Medulla oblongata (tissue), 1 donor: ENCODE measurements around the gene PDE8B.

Experiments used
- DNase-seq: peaks from one replicate; pipeline ENCODE4 v3.0.0-alpha.2; 2015; ENCODE audit errors: extremely low spot score

Gene PDE8B

DNA sequence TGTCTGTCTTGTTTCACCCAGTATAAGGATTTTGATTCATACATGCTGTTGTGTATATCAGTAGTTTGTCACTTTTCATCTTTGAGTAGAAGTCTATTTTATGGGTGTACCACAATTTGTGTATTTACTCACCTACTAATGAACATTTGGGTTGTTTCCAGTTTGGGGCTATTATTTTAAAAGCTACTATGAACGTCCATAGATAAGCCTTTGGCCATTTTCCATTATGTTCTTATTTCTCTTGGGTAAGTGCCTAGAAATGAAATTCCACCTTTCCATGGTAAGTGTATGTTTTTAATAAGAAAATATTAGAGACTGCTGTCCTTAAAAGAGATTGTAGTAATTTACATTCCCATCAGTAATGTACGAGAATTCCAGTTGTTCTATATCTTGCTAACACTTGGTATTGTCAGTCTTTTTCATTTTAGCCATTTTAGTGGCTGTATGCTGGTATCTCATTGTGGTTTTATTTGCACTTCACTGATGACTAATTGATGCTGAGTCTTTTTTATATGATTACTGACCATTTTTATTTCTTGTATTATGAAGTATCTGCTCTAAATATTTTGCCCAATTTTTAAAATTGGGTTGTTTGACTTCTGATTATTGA, 17.9 kb upstream of the PDE8B start:
- DNase-seq: no peak

DNA sequence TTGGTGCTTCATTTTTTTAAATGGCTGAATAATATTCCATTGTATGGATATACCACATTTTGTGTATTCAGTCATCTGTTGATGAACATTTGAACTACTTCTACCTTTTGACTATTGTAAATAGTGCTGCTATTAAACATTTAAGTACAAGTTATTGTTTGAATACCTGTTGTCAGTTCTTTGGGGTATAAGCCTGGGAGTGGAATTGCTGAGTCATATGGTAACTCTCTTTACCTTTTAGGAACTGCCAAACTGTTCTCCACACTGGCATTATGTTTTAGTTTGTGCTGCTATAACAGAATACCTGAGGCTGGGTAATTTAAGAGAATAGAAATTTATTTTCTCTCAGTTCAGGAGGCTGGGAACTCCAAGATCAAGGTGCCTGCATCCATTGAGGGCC, 15.7 kb upstream of the PDE8B start:
- DNase-seq: no peak

DNA sequence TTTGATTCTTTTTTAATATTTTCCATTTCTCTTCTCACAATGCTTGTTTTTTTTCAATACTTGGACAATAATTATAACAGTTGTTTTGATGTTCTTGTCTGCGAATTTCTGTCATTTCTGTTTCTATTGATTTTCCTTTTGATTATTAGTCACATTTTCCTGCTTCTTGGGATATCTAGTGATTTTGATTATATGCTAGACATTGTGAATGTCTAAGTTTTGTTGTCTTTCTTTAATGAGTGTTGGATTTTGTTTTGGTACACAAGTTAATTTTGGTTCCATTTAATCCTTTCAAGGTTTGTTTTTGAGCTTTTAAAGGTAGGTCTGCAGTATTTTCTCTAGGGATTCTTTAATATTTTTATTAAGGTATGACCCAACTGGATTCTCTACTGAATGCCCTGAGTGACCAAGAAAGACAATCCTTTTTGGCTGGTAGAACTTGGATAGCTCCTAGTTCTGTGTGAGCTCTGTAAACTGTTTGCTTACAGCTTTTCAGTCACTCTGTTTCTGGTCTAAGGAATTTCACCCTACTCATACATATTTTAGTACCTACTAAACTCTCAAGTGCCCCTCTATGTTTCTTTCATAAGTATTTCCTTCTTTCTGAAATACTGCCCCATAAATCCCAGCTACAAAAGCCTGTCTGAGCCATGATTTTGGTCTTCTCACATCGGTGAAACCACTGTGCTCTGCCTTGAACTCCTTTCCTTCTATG, 12.5 kb upstream of the PDE8B start:
- DNase-seq: no peak

DNA sequence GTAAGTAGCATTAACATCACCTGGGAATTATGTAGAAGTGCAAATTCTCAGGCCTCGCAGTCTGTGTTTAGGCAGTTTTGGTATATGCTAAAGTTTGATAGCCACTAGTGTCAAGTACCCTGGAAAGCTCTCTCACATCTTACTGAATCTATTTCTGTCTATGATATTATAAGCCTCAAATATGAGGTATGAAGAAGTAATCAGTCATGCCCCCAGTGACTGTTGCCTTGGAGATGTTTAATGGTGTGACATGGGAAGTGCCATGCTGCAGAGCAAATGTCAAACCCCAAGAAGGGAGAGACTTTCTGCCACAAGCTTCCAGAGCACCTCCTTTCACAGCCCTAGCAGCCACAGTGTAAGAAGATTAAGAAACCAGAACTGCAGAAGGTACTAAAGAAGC, 9.8 kb upstream of the PDE8B start:
- DNase-seq: no peak

DNA sequence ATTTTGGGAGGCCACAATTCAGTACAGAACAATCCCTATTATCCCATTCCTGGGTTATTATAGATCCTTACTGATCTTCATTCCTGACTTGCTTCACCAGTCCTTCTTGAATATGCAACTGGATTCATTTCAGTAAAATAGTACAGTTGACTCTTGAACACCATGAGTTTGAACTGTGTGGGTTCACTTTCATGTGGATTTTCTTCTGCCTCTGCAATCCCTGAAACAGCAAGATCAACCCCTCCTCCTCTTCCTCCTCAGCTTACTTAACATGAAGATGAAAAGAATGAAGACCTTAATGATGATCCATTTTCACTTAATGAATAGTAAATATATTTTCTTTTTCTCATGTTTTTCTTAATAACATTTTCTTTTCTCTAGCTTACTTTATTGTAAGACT, 8.3 kb upstream of the PDE8B start:
- no peak for DNase-seq

DNA sequence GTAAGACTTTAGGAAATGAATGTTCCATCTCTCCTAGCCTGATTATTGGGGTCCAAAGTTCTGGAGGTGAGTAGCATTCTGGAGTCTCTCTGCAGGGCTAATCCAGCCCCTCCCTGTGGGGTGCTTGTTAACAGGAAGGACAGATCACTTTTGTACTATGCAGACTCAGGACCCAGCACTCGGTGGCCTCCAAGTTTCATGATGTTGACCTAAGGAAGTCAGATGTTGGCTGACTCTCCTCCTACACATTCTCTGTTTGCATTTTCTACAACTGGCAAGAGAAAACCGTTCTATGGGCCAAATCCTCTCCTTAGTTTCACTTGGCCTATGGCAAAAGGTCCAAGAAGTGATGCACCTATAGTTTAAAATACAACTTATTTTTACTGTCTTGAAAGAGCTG, 5.5 kb upstream of the PDE8B start:
- no peak for DNase-seq

DNA sequence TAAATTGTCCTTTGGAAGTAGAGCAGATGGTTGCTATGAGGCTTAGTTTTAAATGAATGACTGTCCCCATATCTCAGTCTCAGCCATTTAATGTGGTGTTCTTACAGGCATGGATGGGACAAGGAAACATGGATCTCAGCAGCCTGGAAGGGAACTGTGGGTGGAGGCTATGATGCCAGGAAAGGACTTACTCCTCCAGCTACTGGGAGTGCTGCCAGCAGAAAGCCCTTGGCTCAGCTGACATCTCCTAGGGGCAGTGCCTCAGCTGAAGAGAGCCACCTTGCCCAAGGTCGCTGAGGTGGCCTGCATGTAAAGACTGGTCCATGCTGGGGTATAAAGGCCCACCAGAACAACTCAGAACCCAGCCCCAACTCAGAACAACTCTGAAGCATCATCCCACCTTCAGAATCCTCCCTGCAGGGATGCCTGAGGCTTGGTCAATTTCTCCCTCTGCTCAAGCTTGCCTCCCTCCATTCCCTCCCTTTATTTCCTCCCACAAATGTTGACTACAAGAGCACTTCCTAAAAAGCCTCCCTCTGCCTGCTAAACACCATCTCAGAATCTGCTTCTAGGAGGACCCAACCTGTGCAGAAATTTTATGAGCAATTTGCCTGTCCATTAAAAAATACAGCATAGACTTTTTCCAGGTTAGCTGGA, 1.8 kb upstream of the PDE8B start:
- DNase-seq: no peak

DNA sequence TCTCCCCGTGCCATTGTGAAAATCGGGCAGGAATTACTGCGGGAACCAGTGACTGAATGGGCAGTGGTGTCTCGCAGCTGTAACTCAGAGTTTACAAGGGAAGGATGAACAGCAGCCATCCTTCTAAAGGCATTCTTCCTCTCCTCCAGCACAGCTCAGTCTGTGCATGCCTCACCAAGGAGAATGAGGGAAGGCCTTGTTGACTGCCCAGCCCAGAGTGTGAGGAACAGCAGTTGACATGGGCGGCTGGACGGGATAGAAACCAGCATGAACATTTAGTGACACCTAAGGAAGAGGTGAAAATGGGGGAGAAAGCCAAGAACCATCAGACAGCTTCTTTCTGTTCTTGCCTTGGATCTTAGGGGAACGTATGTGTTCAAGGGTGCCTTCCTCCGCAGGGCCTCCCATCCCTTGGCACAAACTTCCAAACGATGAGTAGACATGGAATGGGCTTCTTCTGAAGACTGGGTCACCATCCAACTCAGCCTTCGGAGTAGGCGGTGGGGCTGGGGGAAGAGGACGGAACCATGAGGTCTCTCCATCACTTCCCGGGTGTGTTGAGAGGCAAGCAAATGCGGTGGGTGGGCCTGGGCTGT, 887 bp upstream of the PDE8B start:
- no peak for DNase-seq

DNA sequence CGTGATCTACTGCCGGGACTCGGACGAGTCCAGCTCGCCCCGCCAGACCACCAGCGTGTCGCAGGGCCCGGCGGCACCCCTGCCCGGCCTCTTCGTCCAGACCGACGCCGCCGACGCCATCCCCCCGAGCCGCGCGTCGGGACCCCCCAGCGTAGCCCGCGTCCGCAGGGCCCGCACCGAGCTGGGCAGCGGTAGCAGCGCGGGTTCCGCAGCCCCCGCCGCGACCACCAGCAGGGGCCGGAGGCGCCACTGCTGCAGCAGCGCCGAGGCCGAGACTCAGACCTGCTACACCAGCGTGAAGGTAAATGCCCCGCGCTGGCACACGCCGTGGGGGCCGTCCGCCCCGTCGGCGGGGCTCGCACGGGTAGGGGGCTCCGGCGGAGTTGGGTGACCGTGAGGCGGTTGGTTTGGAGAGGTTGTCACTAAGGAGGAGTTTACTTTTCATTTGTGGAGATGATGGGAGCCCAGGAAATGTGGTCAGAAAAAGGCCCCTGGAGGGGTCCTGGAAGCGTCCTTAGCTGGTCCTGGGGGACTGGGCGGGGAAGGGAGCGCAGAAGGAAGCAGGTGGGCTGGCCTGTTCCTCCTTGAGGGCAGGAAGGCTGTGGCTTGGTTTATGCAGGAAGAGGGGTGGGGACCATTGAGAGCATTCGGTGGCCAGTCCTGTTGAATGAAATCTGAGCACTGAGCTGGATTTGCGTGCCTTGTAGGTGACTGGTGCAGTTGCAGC, 647 bp downstream of the PDE8B start:
- DNase-seq: no peak

DNA sequence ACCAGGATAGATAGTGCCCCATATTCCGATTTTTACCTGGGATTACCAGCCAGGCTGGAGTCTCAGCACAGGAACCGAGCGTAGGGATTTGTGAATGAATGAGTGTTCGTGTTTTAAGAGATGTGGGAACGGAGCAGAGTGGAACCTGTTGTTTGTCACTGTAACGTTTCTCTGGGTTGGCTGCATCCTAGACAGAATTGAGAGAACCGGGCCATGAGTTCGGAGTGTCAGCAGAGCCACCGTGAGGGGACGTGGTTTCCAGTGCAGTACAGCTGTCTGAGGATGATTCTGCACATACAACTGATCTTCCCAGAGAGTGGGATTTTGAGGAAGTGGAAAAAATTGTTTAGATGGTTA, 1.2 kb downstream of the PDE8B start:
- DNase-seq: no peak

DNA sequence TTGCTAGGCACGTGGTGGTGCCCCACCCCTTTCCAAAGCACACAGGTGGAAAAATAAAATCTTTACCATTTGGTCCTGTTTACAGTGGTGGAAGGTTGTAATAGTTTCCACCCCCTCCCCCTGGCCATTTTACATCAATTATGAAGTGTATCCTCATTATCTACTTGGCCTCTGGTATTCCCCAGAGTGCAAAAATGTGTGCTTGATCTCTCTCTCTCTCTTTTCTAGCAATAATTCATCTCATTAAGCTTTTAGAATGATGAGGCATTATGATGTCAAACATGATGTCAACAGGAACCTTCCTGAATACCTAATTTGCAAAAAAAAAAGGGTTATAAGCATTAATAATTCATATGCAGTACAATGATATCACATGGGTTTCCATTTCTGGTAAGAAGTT, 3.1 kb downstream of the PDE8B start:
- DNase-seq: no peak

DNA sequence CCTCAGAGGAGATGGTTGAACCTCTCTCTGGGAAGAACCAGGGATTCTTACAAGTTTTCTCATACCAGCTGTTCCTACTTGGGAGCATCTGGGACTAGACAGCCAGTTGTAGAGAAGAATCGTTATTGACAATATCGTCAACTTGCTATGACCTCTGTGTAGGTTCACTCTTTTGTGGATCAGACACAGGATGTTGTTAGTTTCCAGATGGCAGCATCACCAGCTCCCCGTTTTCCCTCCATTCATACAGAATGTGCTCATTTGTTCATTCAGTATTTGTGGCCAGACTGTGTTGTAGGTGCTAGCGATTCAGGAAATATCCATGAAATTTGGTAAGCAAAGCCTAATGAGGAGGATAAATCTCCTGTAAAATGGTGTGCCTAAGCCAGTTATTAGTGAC, 3.7 kb downstream of the PDE8B start:
- no peak for DNase-seq

DNA sequence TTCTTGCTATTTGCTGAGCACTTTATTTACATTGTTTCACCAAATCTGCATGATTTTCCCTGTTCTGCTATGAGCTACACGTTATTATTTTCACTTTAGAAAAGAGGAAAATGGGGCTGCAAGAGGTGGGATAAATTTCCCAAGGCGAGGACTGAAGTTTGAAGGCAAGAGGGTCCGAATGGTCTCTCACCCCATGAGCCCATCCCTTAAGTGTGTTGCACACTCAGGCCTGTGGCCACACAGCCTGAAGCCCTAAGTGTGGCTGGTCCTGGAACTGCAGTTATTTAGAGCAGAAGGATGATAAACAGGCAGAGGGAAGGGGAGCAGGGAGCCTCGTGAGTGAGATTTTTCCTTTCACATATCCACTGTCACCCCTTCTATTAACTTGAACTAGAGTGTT, 7.8 kb downstream of the PDE8B start:
- DNase-seq: no peak

DNA sequence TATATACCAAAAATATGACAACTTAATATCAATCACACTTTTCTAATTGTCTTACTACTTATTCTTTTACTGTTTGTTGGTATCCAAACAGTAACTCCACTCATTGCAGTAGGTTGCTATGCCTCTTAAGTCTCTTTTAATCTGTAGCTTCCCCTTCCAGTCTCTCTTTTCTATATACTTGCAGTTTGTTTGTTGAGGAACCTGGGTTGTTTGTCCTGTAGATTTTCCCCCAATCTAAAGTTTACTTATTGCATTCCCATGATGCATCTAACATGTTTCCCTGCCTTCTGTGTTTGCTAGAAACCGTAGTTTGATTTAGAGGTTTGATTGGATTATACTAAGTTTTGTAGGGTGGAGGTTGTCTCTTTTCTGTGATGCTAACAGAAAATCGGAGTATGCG, 10.6 kb downstream of the PDE8B start:
- DNase-seq: no peak

DNA sequence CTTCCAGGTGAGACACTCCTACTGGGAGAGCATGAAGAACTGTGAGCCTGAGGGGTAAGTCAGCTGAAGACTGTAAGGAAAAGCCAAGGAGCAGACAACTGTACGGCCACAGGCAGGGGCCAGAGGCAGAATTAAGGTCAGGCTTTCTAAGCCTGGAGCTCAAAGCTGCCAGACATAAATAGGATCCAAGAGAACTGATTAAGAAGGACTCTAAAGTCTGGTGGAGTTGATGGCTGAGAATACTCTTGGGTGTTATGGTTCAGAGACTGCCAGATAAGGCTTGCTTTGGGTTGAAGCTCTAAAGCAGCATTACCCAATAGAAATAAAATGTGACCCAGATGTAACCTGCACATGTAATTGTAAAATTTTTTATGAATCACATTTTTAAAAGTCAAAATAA, 12.2 kb downstream of the PDE8B start:
- DNase-seq: no peak

DNA sequence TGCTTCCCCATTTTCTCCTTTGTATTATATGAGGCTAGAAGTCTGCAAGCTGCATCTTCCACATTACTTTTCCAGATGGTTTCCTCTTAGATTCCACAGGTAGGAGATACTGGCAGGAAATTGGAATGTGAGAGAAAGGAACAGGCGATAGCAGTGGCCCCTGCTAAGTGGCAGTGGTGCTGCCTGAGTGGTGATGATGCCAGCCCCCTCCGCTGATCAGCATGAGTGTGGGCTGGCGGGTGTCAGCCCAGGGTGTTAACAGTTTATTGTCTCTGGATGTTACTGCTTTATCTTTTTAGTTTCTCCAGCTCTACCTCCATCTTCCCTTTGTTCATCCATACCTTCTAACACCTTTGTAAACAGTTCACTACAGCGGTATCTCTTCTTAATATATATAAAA, 13.2 kb downstream of the PDE8B start:
- no peak for DNase-seq

DNA sequence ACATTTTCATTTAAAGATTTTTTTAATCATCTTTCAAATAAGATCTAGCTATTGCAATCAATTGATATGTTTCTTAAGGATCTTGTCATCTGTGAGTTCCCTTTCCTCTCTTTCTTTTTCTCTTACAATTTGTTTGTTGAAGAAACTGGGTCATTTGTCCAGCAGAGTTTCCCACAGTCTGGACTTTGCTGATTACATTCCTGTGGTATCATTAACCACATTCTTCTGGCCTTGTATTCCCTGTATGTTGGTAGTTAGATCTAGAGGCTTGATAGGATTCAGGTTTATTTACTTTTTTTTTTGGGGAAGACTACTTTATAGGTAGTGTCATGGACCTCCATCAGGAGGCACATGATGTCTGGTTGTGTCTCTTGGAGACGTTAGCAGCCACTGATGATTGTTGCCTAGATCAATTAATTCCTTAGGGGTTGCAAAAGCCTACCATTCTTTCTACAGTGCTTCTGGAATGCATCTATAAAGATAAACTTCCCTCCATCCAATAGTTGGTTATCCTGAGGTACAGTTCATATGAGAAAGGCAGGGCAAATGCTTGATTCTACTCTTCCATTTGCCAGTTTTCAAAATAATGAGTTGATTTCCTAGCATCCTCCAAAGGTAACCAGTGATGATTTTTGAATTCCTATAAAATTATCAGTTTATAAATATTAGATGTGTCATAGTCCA, 14.3 kb downstream of the PDE8B start:
- no peak for DNase-seq

DNA sequence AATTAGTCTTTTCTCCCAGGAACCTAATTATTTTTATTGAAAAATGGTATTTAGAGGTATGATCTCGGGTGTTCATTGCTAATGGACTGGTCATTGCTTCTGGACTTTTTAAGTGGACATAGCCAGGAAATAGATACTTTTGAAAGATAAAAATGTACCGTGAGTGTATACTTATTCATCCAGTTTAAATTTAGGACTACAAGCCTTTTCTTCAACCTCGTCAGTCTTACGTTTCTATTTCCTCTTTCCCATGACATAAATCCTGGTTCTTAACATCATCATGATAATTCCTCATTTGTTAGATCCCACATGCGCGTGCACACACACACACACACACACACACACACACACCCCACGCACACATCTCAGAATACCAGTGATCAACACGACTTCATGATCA, 15.1 kb downstream of the PDE8B start:
- no peak for DNase-seq

DNA sequence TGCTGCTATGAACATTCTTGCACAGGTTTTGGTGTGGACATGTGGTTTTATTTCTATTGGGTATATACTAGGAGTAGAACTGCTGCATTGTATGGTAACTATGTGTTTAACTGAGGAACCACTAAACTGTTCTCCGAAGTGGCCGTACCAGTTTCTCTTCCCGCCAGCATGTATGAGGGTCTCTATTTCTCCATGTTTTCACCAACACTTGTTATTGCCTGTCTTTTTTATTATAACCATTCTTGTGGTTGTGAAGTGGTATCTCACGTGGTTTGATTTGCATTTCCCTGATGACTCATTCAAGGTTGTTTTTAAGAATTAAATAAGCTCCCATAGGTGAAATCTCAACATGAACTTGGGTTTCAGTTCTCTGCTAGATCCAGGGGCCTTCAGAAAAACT, 19.4 kb downstream of the PDE8B start:
- no peak for DNase-seq

DNA sequence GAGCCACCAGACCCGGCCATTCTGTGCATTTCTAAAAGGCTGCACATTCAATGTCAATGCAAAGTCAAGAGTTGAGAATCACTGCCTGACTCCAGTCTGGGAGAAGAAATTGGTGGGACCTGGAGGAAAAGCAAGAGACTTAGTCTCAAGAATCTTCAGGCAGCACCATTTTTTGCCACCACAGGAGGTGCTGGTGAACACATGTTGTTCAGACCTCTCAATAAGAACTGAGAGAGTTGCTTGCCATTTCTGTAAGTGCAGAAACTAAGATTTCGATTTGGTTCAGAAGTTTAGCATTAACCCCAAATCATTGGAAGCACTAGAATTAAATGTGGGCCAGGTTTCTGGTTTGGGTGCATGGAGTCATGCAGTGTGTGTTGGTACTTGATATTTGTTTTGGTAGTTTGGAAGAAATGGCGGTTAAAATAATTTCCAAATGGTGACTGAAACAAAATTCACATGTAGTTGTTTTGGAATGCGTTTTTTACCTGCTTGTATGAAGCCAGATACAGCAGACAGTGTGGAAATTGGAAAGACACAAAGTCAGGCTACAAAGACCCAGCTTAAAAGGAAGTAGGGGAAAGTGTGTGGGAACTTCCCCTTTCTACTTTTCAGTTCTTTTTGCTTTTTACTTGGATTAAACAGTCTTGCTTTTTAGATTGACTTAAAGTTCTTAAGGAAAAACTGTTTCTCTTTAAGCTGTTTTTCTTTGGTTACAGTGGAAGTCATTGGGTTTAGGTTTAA, 20.4 kb downstream of the PDE8B start:
- DNase-seq: no peak

DNA sequence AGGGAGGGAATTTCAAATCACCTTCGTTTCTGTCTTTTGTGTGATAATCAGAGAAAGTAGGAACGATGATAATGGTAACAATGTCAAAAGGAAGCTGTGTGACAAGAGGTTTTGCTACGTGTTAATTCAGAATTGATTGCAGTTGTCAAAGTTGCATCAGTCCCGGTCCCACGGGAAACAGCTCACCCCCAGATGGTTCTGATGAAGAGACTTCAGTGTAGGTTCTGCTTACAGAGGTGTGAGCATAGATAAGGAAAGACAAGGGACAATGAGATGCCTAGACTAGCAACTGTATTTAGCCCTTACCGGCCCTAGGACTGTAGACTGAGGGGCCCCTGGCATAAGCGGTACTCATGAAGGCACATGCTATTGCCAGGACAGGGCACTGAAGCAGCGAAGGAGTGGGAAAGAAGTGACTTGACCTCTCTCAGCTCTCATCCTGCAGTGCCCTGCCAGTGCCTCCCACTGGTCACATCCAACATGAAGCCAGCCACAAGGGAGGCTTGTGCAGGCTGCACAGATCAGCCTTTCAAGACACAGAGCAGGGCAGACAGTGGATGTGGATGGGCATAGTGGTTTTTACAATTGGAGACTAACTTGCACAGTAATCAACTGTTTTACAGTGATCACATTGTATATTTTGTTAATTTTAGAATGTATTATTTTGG, 21.1 kb downstream of the PDE8B start:
- no peak for DNase-seq
